A204.1 (cell line): ENCODE results near the gene CCL4L2.
"Not testable (repeated sequence)": the region's sequence is repeated elsewhere in the genome, so short reads cannot be mapped to it uniquely, and the experiment has no call there.

ENCODE experiments used
- FAIRE-seq: peaks from 2 replicates; lab custom pipeline; 2012; peaks lifted over from hg19 to GRCh38; lab: Jason Lieb, UNC

Gene CCL4L2

DNA sequence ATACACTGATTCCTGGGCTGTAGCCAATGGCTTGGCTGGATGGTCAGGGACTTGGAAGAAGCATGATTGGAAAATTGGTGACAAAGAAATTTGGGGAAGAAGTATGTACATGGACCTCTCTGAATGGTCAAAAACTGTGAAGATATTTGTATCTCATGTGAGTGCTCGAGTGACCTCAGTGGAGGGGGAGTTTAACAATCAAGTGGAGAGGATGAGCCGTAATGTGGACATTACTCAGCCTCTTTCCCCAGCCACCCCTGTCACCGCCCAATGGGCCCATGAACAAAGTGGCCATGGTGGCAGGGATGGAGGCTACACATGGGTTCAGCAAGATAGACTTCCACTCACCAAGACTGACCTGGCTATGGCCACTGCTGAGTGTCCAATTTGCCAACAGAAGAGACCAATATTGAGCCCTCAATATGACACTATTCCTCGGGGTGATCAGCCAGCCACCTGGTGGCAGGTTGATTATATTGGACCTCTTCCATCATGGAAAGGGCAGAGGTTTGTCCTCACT is 10.8 kb downstream of the CCL4L2 start:
- FAIRE-seq: not testable (repeated sequence)

DNA sequence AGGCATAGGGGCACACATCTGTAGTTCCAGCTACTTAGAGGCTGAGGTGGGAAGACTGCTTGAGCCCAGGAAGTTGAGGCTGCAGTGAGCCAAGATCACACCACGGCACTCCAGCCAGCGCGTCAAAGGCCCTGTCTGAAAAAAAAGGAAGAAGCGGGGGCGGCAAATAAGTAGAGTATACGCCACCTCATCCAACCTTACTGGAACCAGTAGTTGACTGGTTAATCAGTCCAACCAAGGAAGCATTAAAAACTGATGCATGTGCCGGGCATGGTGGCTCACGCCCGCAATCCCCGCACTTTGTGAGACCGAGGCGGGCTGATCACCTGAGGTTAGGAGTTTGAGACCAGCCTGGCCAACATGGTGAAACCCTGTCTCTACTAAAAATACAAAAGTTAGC is 12.1 kb downstream of the CCL4L2 start:
- FAIRE-seq: not testable (repeated sequence)

DNA sequence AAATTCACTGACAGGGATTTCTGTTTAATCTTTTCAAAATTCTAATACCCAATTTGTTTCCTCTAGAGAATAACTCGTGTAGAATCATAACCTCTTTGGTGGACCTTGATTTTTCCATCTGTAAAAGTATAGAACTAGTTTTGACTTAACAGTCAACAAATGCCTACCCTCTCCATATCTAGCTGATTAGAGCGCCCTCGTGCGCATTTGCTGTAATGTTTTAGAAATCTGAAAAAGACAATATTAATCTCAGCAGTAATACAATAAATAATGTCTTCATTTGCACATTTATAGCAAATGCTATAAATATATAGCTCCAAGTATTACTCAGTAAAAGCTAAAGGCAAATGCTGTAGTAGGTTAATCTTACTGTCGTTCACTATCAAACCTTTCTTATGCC is 18.8 kb downstream of the CCL4L2 start:
- not testable (repeated sequence) for FAIRE-seq

- FAIRE-seq: not testable (repeated sequence)
Observed at GRCh38 chr17:36242046-36242445, 31.2 kb downstream of the CCL4L2 start.
